K562 (cell line): ENCODE measurements around the gene CHORDC1. TPM values are rescaled to one million over a fixed set of nuclear protein-coding genes. Genes with fewer than 3 reads are reported as not detected.

ENCODE experiments used
- BRD9 ChIP-seq: fragments of 450-650 bp; IDR thresholded peaks from 2 replicates; pipeline ENCODE4 v1.6.1; 2018; ENCODE audit warnings: low read depth; ENCODE audit not compliant: partially characterized antibody
- CTBP1 ChIP-seq: fragments of 450-650 bp; IDR thresholded peaks from 2 replicates; pipeline ENCODE4 v1.6.1; 2016; ENCODE audit warnings: borderline replicate concordance
- E2F6 ChIP-seq, 2 experiments: IDR thresholded peaks; 2 replicates each; pipeline ENCODE4 v1.6.1; 2011; ENCODE audit warnings: borderline replicate concordance in 1 of 2, control low read depth in 1 of 2, low read depth in 1 of 2, low read length in 1 of 2, mild to moderate bottlenecking in 1 of 2, mixed read lengths in 1 of 2, moderate library complexity in 1 of 2; ENCODE audit not compliant: insufficient read depth in 1 of 2, insufficient read length in 1 of 2, poor library complexity in 1 of 2, severe bottlenecking in 1 of 2; ENCODE audit errors: extremely low read depth in 1 of 2
- HDAC3 ChIP-seq: fragments of 450-650 bp; IDR thresholded peaks from 2 replicates; pipeline ENCODE4 v1.6.1; 2018; ENCODE audit warnings: borderline replicate concordance, mild to moderate bottlenecking, moderate library complexity; ENCODE audit not compliant: partially characterized antibody
- HNRNPK ChIP-seq: fragments of 200-400 bp; formaldehyde crosslinking; IDR thresholded peaks from one replicate; pipeline ENCODE4 v1.6.1; 2018; ENCODE audit warnings: mild to moderate bottlenecking, low read depth, low read length; ENCODE audit not compliant: poor library complexity, severe bottlenecking
- KLF13 ChIP-seq: fragments of 450-650 bp; IDR thresholded peaks from 2 replicates; pipeline ENCODE4 v1.6.1; 2016; ENCODE audit warnings: missing genetic modification characterization, low read depth, mild to moderate bottlenecking, missing compliant biosample characterization, moderate library complexity, borderline replicate concordance
- PBX2 ChIP-seq, 2 experiments: IDR thresholded peaks in 1 of 2; conservative IDR thresholded peaks in 1 of 2; 2 replicates each; pipeline ENCODE4 v1.6.1; 2016; ENCODE audit warnings: low read depth in 2 of 2, mild to moderate bottlenecking in 1 of 2, missing compliant biosample characterization in 1 of 2, missing genetic modification characterization in 1 of 2, moderate library complexity in 1 of 2
- PYGO2 ChIP-seq: fragments of 450-650 bp; IDR thresholded peaks from 2 replicates; pipeline ENCODE4 v1.6.1; 2016; ENCODE audit warnings: mild to moderate bottlenecking, missing genetic modification characterization, moderate library complexity, missing compliant biosample characterization
- RNF2 ChIP-seq: sonication (generic); IDR thresholded peaks from 2 replicates; pipeline ENCODE4 v1.6.1; 2016
- SP1 ChIP-seq: sonication (generic); formaldehyde crosslinking; IDR thresholded peaks from 2 replicates; pipeline ENCODE4 v1.8.1; 2022; ENCODE audit warnings: mild to moderate bottlenecking, missing genetic modification reagents
- ZEB2 ChIP-seq: fragments of 450-650 bp; IDR thresholded peaks from 2 replicates; pipeline ENCODE4 v1.6.1; 2016
- ZNF146 ChIP-seq: IDR thresholded peaks from one replicate; pipeline ENCODE4 v1.6.1; 2018; ENCODE audit warnings: missing compliant biosample characterization; ENCODE audit not compliant: unreplicated experiment
- polyA plus RNA-seq, 8 experiments: library from polyadenylated mRNA; depleted of rRNA in 4 of 8; stranded (reverse) in 5 of 8; unstranded in 3 of 8; fragments of >200 nt; fragmentation: Nextera tagmentation in 2 of 8; fragmentation: Illumina TruSeq in 1 of 8; extraction: Ambion mirVana in 2 of 8; extraction: Trizol in 1 of 8; gene quantifications; 2 replicates each; pipeline versions ENCODE4 v1.2.1 to v1.2.3, GENCODE V29; 2011 to 2014; ENCODE audit warnings: inconsistent platforms in 1 of 8, missing spikeins in 1 of 8
- total RNA-seq, 7 experiments: library from RNA; depleted of rRNA in 6 of 7; stranded (reverse); fragments of >200 nt in 6 of 7; fragmentation: Illumina TruSeq in 2 of 7; extraction: Trizol in 2 of 7; gene quantifications; 2 replicates each; pipeline versions ENCODE4 v1.2.1 to v1.2.3, GENCODE V29; 2011 to 2021; ENCODE audit warnings: low replicate concordance in 1 of 7
- TF ChIP-seq, protein P1 (sequence below): sonication (generic); formaldehyde crosslinking; IDR thresholded peaks from 2 replicates; pipeline ENCODE4 v1.4.0; 2020; ENCODE audit warnings: mild to moderate bottlenecking, missing genetic modification reagents
- TF ChIP-seq, protein P2 (sequence below): fragments of 150-350 bp; IDR thresholded peaks from 2 replicates; pipeline ENCODE4 v1.6.1; 2014; ENCODE audit warnings: low read depth, mild to moderate bottlenecking, low read length, borderline replicate concordance
- TF ChIP-seq, protein P3 (sequence below): fragments of 250-450 bp; sonication (Bioruptor Pico); IDR thresholded peaks from 2 replicates; pipeline ENCODE4 v1.6.1; 2021; ENCODE audit warnings: mild to moderate bottlenecking

Gene CHORDC1
- total and polyA plus RNA-seq, 9 of the 15 experiments (the other 6 are each of a cell fraction or from before 2014, with no cell fraction given): 68.7 to 148 (median 112) TPM

GRCh38 chr11:90223248-90223585 is 368 bp upstream of the CHORDC1 start (continued):
- TF ChIP-seq HDAC3: no peak
- TF ChIP-seq BRD9: no peak
- TF ChIP-seq PBX2 (CRISPR knock-in tag; IDR thresholded peaks at IDR 0.05; ENCODE audit: low read depth): no peak
- TF ChIP-seq PBX2 (tag; conservative IDR thresholded peaks at IDR 0.05; ENCODE audit: low read depth): no peak
- TF ChIP-seq, protein P1, sequence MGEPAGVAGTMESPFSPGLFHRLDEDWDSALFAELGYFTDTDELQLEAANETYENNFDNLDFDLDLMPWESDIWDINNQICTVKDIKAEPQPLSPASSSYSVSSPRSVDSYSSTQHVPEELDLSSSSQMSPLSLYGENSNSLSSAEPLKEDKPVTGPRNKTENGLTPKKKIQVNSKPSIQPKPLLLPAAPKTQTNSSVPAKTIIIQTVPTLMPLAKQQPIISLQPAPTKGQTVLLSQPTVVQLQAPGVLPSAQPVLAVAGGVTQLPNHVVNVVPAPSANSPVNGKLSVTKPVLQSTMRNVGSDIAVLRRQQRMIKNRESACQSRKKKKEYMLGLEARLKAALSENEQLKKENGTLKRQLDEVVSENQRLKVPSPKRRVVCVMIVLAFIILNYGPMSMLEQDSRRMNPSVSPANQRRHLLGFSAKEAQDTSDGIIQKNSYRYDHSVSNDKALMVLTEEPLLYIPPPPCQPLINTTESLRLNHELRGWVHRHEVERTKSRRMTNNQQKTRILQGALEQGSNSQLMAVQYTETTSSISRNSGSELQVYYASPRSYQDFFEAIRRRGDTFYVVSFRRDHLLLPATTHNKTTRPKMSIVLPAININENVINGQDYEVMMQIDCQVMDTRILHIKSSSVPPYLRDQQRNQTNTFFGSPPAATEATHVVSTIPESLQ (CRISPR knock-in tag): 0 out of 2 replicates have a peak, but pooled peaks have one; percentile 41
- TF ChIP-seq SP1 (CRISPR knock-in tag): no peak
- no peak for TF ChIP-seq ZEB2
- TF ChIP-seq E2F6 (IDR thresholded peaks at IDR 0.05; ENCODE audit: borderline replicate concordance in 1 of 2, extremely low read depth in 1 of 2, insufficient read depth in 1 of 2, insufficient read length in 1 of 2, low read depth in 1 of 2, low read length in 1 of 2, poor library complexity in 1 of 2, severe bottlenecking in 1 of 2): no peak
- TF ChIP-seq HNRNPK: no peak
- 0 out of 2 replicates have a peak, but pooled peaks have one; percentile 8 for TF ChIP-seq KLF13 (tag)
- no peak for TF ChIP-seq ZNF146 (CRISPR knock-in tag)
- TF ChIP-seq CTBP1: no peak
- 0 out of 2 replicates have a peak, but pooled peaks have one; percentile 46 for TF ChIP-seq PYGO2 (tag)
- TF ChIP-seq, protein P2, sequence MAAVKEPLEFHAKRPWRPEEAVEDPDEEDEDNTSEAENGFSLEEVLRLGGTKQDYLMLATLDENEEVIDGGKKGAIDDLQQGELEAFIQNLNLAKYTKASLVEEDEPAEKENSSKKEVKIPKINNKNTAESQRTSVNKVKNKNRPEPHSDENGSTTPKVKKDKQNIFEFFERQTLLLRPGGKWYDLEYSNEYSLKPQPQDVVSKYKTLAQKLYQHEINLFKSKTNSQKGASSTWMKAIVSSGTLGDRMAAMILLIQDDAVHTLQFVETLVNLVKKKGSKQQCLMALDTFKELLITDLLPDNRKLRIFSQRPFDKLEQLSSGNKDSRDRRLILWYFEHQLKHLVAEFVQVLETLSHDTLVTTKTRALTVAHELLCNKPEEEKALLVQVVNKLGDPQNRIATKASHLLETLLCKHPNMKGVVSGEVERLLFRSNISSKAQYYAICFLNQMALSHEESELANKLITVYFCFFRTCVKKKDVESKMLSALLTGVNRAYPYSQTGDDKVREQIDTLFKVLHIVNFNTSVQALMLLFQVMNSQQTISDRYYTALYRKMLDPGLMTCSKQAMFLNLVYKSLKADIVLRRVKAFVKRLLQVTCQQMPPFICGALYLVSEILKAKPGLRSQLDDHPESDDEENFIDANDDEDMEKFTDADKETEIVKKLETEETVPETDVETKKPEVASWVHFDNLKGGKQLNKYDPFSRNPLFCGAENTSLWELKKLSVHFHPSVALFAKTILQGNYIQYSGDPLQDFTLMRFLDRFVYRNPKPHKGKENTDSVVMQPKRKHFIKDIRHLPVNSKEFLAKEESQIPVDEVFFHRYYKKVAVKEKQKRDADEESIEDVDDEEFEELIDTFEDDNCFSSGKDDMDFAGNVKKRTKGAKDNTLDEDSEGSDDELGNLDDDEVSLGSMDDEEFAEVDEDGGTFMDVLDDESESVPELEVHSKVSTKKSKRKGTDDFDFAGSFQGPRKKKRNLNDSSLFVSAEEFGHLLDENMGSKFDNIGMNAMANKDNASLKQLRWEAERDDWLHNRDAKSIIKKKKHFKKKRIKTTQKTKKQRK: no peak
- TF ChIP-seq, protein P3, sequence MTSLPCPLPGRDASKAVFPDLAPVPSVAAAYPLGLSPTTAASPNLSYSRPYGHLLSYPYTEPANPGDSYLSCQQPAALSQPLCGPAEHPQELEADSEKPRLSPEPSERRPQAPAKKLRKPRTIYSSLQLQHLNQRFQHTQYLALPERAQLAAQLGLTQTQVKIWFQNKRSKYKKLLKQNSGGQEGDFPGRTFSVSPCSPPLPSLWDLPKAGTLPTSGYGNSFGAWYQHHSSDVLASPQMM (CRISPR knock-in tag): no peak
- TF ChIP-seq RNF2: no peak
